DMS53 treated with DMSO at 0.1 percent for 48 hours (cell line): ENCODE results near the gene CHST5.
"Not testable (repeated sequence)": the region's sequence is repeated elsewhere in the genome, so short reads cannot be mapped to it uniquely, and the experiment has no call there.

ENCODE experiments used
- DNase-seq: peaks from one replicate; lab custom pipeline; 2025; ENCODE audit not compliant: unreplicated experiment; lab: John Stamatoyannopoulos, UW

Gene CHST5

GRCh38 chr16:75514296-75514695, 21.6 kb downstream of the CHST5 start:
- DNase-seq = no peak

GRCh38 chr16:75506574-75506973, 29.3 kb downstream of the CHST5 start:
- DNase-seq = no peak

- no peak for DNase-seq
These were observed 29.8 kb downstream of the CHST5 start for GRCh38 chr16:75506107-75506506.

- DNase-seq = no peak
These were observed 32.1 kb downstream of the CHST5 start for GRCh38 chr16:75503801-75504200.

- no peak for DNase-seq
These were observed 32.8 kb downstream of the CHST5 start for GRCh38 chr16:75502916-75503605.

GRCh38 chr16:75501820-75502219, 34.1 kb downstream of the CHST5 start:
- DNase-seq = not testable (repeated sequence)

GRCh38 chr16:75501359-75501758, 34.5 kb downstream of the CHST5 start:
- no peak for DNase-seq

- DNase-seq = not testable (repeated sequence)
These were observed 37.1 kb downstream of the CHST5 start for GRCh38 chr16:75498605-75499322.

- no peak for DNase-seq
These were observed 38.4 kb downstream of the CHST5 start for GRCh38 chr16:75497558-75497957.

GRCh38 chr16:75495076-75495674, 40.7 kb downstream of the CHST5 start, which contains the start of gene CHST6:
Gene CHST6, minus strand, starts transcription at chr16:75495441. Its CDS starts 15,613 bp downstream, at chr16:75479828.
- no peak for DNase-seq

GRCh38 chr16:75494661-75495075, 41.2 kb downstream of the CHST5 start:
- no peak for DNase-seq

- DNase-seq = no peak
These were observed 41.7 kb downstream of the CHST5 start for GRCh38 chr16:75494184-75494583.

- no peak for DNase-seq
These were observed 44.0 kb downstream of the CHST5 start for GRCh38 chr16:75491876-75492275.

- no peak for DNase-seq
These were observed 47.6 kb downstream of the CHST5 start for GRCh38 chr16:75488322-75488721.

GRCh38 chr16:75486676-75487313, 49.1 kb downstream of the CHST5 start:
- DNase-seq = no peak

- peak; percentile 26 for DNase-seq
These were observed 49.8 kb downstream of the CHST5 start for GRCh38 chr16:75486014-75486675.

- DNase-seq = no peak
These were observed 50.5 kb downstream of the CHST5 start for GRCh38 chr16:75485230-75486013.

- DNase-seq = no peak
These were observed 52.7 kb downstream of the CHST5 start for GRCh38 chr16:75483222-75483621.

GRCh38 chr16:75482434-75483205, 53.3 kb downstream of the CHST5 start:
- no peak for DNase-seq
